Liver (tissue), 9 donors: Measurements from ENCODE around the gene HPCA. TPM values are rescaled to one million over a fixed set of nuclear protein-coding genes. Genes with fewer than 3 reads are reported as not detected.
A peak's percentile ranks its signal among the peaks of the same experiment; 100 is the strongest.

ENCODE experiments used
- DNase-seq: peaks from one replicate; pipeline ENCODE4 v3.0.0-alpha.2; 2017; ENCODE audit warnings: low spot score
- H3K27ac ChIP-seq, 2 donors: one replicate each; pipeline ENCODE4 v1.7.0; 2013; ENCODE audit warnings: inconsistent platforms in 2 of 2, low read length in 2 of 2, control low read depth in 1 of 2, low read depth in 1 of 2, mild to moderate bottlenecking in 1 of 2
- H3K27me3 ChIP-seq, 4 donors: one replicate each; pipeline versions ENCODE4 v1.6.1 to v1.7.0; 2013; ENCODE audit warnings: low read length in 3 of 4, inconsistent platforms in 1 of 4, mild to moderate bottlenecking in 1 of 4, moderate library complexity in 1 of 4; ENCODE audit not compliant: control insufficient read depth in 4 of 4, insufficient read depth in 4 of 4
- H3K36me3 ChIP-seq, 4 donors: one replicate each; pipeline versions ENCODE4 v1.6.1 to v1.7.0; 2013; ENCODE audit warnings: low read length in 3 of 4, mild to moderate bottlenecking in 3 of 4, low read depth in 1 of 4, moderate library complexity in 1 of 4; ENCODE audit not compliant: control insufficient read depth in 4 of 4, insufficient read depth in 3 of 4
- H3K4me1 ChIP-seq, 4 donors: one replicate each; pipeline versions ENCODE4 v1.6.1 to v1.7.0; 2013; ENCODE audit warnings: low read length in 3 of 4, mild to moderate bottlenecking in 3 of 4, moderate library complexity in 1 of 4; ENCODE audit not compliant: control insufficient read depth in 4 of 4, insufficient read depth in 4 of 4
- H3K4me3 ChIP-seq, 3 donors: one replicate each; pipeline versions ENCODE4 v1.6.1 to v1.7.0; 2013; ENCODE audit warnings: low read length in 3 of 3, control low read depth in 1 of 3, low read depth in 1 of 3, mild to moderate bottlenecking in 1 of 3
- H3K9ac ChIP-seq, 2 donors: one replicate each; pipeline ENCODE4 v1.7.0; 2013; ENCODE audit warnings: low read length in 2 of 2, mild to moderate bottlenecking in 2 of 2, moderate library complexity in 2 of 2, control low read depth in 1 of 2, low read depth in 1 of 2
- H3K9me3 ChIP-seq, 4 donors: one replicate each; pipeline versions ENCODE4 v1.6.1 to v1.7.0; 2013; ENCODE audit warnings: low read length in 3 of 4; ENCODE audit not compliant: control insufficient read depth in 4 of 4
- EGR1 ChIP-seq, 2 donors: IDR thresholded peaks; 2 replicates each; pipeline ENCODE4 v1.6.1; 2016 to 2018; ENCODE audit warnings: antibody characterized with exemption in 2 of 2, low read depth in 2 of 2
- FOXA2 ChIP-seq: IDR thresholded peaks from 2 replicates; pipeline ENCODE4 v1.6.1; 2016; ENCODE audit warnings: antibody characterized with exemption
- HNF4G ChIP-seq: IDR thresholded peaks from 2 replicates; pipeline ENCODE4 v1.6.1; 2016; ENCODE audit warnings: antibody characterized with exemption
- RAD21 ChIP-seq, 2 donors: IDR thresholded peaks; 2 replicates each; pipeline ENCODE4 v1.6.1; 2016; ENCODE audit warnings: antibody characterized with exemption in 2 of 2, mild to moderate bottlenecking in 2 of 2
- RXRA ChIP-seq, 2 donors: IDR thresholded peaks; 2 replicates each; pipeline ENCODE4 v1.6.1; 2017 to 2018; ENCODE audit warnings: antibody characterized with exemption in 2 of 2, mild to moderate bottlenecking in 1 of 2
- SP1 ChIP-seq: IDR thresholded peaks from 2 replicates; pipeline ENCODE4 v1.6.1; 2018; ENCODE audit warnings: antibody characterized with exemption, mild to moderate bottlenecking
- WGBS: extraction: QIAGEN DNeasy Blood & Tissue Kit; methylation state at CpG from one replicate; pipeline ENCODE4 v1.1.7; 2013; 5-methylcytosine and 5-hydroxymethylcytosine counted together
- polyA plus RNA-seq, 2 donors: library from polyadenylated mRNA; stranded (reverse) in 1 of 2; unstranded in 1 of 2; fragments of 200-250 nt in 1 of 2; fragments of >200 nt in 1 of 2; fragmentation: Nextera tagmentation in 1 of 2; extraction: Ambion mirVana in 1 of 2; gene quantifications; one replicate each; pipeline versions ENCODE4 v1.2.1 to v1.2.3, GENCODE V29; 2013 to 2015
- total RNA-seq, 2 donors: library from RNA; depleted of rRNA; stranded (reverse); fragments of >200 nt; gene quantifications; one replicate each; pipeline ENCODE4 v1.2.3, GENCODE V29; 2014
- TF ChIP-seq, protein P1 (sequence below): fragments of 150-350 bp; IDR thresholded peaks from 2 replicates; pipeline ENCODE4 v1.5.1; 2017; ENCODE audit warnings: improper control_type of control experiment, low read depth, low read length; ENCODE audit not compliant: missing input control
- TF ChIP-seq, protein P2 (sequence below): IDR thresholded peaks from 2 replicates; pipeline ENCODE4 v1.6.1; 2016; ENCODE audit warnings: antibody characterized with exemption, mild to moderate bottlenecking
- donor health status: healthy.
- donor health status: healthy.
- donor health status: healthy.
- donor health status: healthy.
- donor health status: healthy.

Gene HPCA
- total RNA-seq (not detected), polyA plus RNA-seq (not detected)

- H3K27ac ChIP-seq, result no peak within 1 kb of the TSS
- no peaks in the 10 kb centered on the region for H3K36me3 ChIP-seq
- H3K27me3 ChIP-seq, result peaks cover 0 to 10% (median 3%) of the 10 kb centered on the region in 4 donors
- 6% methylated on average over 79 of the region's 79 CpGs for WGBS
- no peak within 1 kb of the TSS for H3K9ac ChIP-seq
- no peak for TF ChIP-seq EGR1 (IDR thresholded peaks at IDR 0.05; ENCODE audit: low read depth in 2 of 2)
- TF ChIP-seq, protein P1, sequence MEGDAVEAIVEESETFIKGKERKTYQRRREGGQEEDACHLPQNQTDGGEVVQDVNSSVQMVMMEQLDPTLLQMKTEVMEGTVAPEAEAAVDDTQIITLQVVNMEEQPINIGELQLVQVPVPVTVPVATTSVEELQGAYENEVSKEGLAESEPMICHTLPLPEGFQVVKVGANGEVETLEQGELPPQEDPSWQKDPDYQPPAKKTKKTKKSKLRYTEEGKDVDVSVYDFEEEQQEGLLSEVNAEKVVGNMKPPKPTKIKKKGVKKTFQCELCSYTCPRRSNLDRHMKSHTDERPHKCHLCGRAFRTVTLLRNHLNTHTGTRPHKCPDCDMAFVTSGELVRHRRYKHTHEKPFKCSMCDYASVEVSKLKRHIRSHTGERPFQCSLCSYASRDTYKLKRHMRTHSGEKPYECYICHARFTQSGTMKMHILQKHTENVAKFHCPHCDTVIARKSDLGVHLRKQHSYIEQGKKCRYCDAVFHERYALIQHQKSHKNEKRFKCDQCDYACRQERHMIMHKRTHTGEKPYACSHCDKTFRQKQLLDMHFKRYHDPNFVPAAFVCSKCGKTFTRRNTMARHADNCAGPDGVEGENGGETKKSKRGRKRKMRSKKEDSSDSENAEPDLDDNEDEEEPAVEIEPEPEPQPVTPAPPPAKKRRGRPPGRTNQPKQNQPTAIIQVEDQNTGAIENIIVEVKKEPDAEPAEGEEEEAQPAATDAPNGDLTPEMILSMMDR, result peak; percentile 16
- TF ChIP-seq HNF4G, result no peak
- TF ChIP-seq RAD21 (IDR thresholded peaks at IDR 0.05), result peak in 1 of 2 donors; percentile 29
- TF ChIP-seq, protein P2, sequence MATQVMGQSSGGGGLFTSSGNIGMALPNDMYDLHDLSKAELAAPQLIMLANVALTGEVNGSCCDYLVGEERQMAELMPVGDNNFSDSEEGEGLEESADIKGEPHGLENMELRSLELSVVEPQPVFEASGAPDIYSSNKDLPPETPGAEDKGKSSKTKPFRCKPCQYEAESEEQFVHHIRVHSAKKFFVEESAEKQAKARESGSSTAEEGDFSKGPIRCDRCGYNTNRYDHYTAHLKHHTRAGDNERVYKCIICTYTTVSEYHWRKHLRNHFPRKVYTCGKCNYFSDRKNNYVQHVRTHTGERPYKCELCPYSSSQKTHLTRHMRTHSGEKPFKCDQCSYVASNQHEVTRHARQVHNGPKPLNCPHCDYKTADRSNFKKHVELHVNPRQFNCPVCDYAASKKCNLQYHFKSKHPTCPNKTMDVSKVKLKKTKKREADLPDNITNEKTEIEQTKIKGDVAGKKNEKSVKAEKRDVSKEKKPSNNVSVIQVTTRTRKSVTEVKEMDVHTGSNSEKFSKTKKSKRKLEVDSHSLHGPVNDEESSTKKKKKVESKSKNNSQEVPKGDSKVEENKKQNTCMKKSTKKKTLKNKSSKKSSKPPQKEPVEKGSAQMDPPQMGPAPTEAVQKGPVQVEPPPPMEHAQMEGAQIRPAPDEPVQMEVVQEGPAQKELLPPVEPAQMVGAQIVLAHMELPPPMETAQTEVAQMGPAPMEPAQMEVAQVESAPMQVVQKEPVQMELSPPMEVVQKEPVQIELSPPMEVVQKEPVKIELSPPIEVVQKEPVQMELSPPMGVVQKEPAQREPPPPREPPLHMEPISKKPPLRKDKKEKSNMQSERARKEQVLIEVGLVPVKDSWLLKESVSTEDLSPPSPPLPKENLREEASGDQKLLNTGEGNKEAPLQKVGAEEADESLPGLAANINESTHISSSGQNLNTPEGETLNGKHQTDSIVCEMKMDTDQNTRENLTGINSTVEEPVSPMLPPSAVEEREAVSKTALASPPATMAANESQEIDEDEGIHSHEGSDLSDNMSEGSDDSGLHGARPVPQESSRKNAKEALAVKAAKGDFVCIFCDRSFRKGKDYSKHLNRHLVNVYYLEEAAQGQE, result peak; percentile 98
- peak; percentile 75 for DNase-seq
- H3K4me3 ChIP-seq, result peak within 1 kb of the TSS in 1 of 3 donors; percentile 15
- H3K4me1 ChIP-seq, result peaks cover 0 to 5% (median under 1%) of the 10 kb centered on the region in 4 donors
- H3K9me3 ChIP-seq, result no peaks in the 10 kb centered on the region
These were observed at the start of gene HPCA for GRCh38 chr1:32886004-32886827. HPCA (plus strand) TSS chr1:32886491; CDS start chr1:32888899, 2,408 bp downstream.

GRCh38 chr1:32848354-32849063 is 37.8 kb upstream of the HPCA start:
- TF ChIP-seq SP1, result no peak
- TF ChIP-seq FOXA2, result no peak
- TF ChIP-seq EGR1 (IDR thresholded peaks at IDR 0.05; ENCODE audit: low read depth in 2 of 2), result no peak
- no peak for TF ChIP-seq RAD21 (IDR thresholded peaks at IDR 0.05)
- no peak for TF ChIP-seq RXRA (IDR thresholded peaks at IDR 0.05)
- 47% methylated on average over 2 of the region's 2 CpGs for WGBS
- no peak for DNase-seq
- no peaks in the 10 kb centered on the region for H3K9me3 ChIP-seq
- H3K4me1 ChIP-seq, result no peaks in the 10 kb centered on the region
- no peaks in the 10 kb centered on the region for H3K27me3 ChIP-seq
- peaks cover 0 to 15% (median 8%) of the 10 kb centered on the region in 4 donors for H3K36me3 ChIP-seq
- no peak overlapping the region for H3K27ac ChIP-seq
- no peak overlapping the region for H3K9ac ChIP-seq
- H3K4me3 ChIP-seq, result no peak overlapping the region
